Measurements from ENCODE around the gene SLC4A3.

SLC4A3 gene

GRCh38 chr2:219691571-219691970 is 64.1 kb downstream of the SLC4A3 start:
- TF ChIP-seq CTCF (IDR thresholded peaks at IDR 0.05; ENCODE audit: low read depth, low read length, missing control alignments): no peak
- no peak for DNase-seq (ENCODE audit: low read depth)
- in situ Hi-C loops (cut with HindIII; ENCODE audit: low sequenced_read_pairs): no loop called here
- no peak overlapping the region for H3K4me3 ChIP-seq (ENCODE audit: low read depth, low read length)

Measured in astrocyte of the cerebellum (primary cell).